Activated CD4-positive, alpha-beta memory T cell treated with anti-CD3 and anti-CD28 coated beads for 36 hours (primary cell): ENCODE results near the gene CARM1. TPM values are rescaled to one million over a fixed set of nuclear protein-coding genes. Genes with fewer than 3 reads are reported as not detected.

Experiments used
- microRNA-seq: library from miRNA; unstranded; fragments of <30 nt; microRNA quantifications from one replicate; pipeline ENCODE4 v1.2.0, GENCODE V29; 2022; ENCODE audit warnings: borderline number of aligned reads, borderline microRNAs expressed, borderline replicate concordance
- total RNA-seq, 2 experiments: library from RNA; stranded (reverse); gene quantifications; one replicate each; pipeline ENCODE4 v1.2.3, GENCODE V29; 2021

CARM1 gene
- total RNA-seq, 2 experiments from 2014 or later, result 75.0 to 78.3 TPM

Small RNAs within 50 kb of the gene (microRNA-seq; reads per million reads assigned to microRNA genes)
- gene MIR6793, result 2.4 reads per million

Other genes with a start within 250 kb of the CARM1 start
- 10 to 100 TPM; 89.3 to 94.6 TPM for gene SLC44A2, start 246.0 kb upstream of the CARM1 start, total RNA-seq
- gene ILF3, start 217.2 kb upstream of the CARM1 start, total RNA-seq, result 100 to 1,000 TPM; 355 to 357 TPM
- gene QTRT1, start 170.1 kb upstream of the CARM1 start, total RNA-seq, result 10 to 100 TPM; 43.1 to 47.4 TPM
- gene DNM2, start 153.5 kb upstream of the CARM1 start, total RNA-seq, result 100 to 1,000 TPM; 171 to 173 TPM
- gene TMED1, start 35.3 kb upstream of the CARM1 start, total RNA-seq, result 10 to 100 TPM; 18.8 to 19.1 TPM
- gene C19orf38, start 23.1 kb upstream of the CARM1 start, total RNA-seq, result 1 to 10 TPM; 1.4 to 1.7 TPM
- gene YIPF2, start 57.1 kb downstream of the CARM1 start, total RNA-seq, result 10 to 100 TPM; 25.6 to 28.4 TPM
- gene TIMM29, start 57.3 kb downstream of the CARM1 start, total RNA-seq, result 10 to 100 TPM; 15.6 to 16.4 TPM
- 100 to 1,000 TPM in 1 of 2 experiments, 10 to 100 TPM in 1; 97.8 to 101 TPM for gene SMARCA4, start 89.5 kb downstream of the CARM1 start, total RNA-seq
- 10 to 100 TPM; 71.3 to 81.6 TPM for gene LDLR, start 217.9 kb downstream of the CARM1 start, total RNA-seq